A549 (cell line): ENCODE measurements around the gene TAS2R39. TPM values are rescaled to one million over a fixed set of nuclear protein-coding genes. Genes with fewer than 3 reads are reported as not detected.

Experiments
- ATAC-seq, 2 experiments: fragments of 200-7000 bp in 1 of 2; fragments of >200 bp in 1 of 2; cut with Nextera tagmentation in 1 of 2; cut with Tn5 transposase in 1 of 2; 3 replicates each; pipeline versions ENCODE4 v1.8.0 to v1.9.1; 2018 to 2020; ENCODE audit warnings: mild to moderate bottlenecking in 1 of 2, moderate library complexity in 1 of 2
- CTCF ChIA-PET: fragments of 300-600 bp; sonication (Branson Sonifier 250); formaldehyde crosslinking; extraction: SDS; loops from one replicate; lab custom pipeline; 2021; ENCODE audit warnings: antibody characterized with exemption, inconsistent platforms; lab: Yijun Ruan, JAX
- POLR2A ChIA-PET: fragments of 350-600 bp; formaldehyde crosslinking; extraction: SDS; loops from one replicate; lab custom pipeline; 2021; ENCODE audit warnings: antibody characterized with exemption, inconsistent platforms; lab: Yijun Ruan, JAX
- DNase-seq, 2 experiments: peaks; one replicate each; pipeline versions ENCODE4 v3.0.0 to v3.0.0-alpha.2; 2011 to 2016; ENCODE audit warnings: low read depth in 1 of 2, low spot score in 1 of 2
- FAIRE-seq: peaks from 2 replicates; lab custom pipeline; 2011; peaks lifted over from hg19 to GRCh38; lab: Jason Lieb, UNC
- H3K27ac ChIP-seq, 2 experiments: fragments of >200 bp; sonication (Bioruptor Twin); formaldehyde crosslinking; 3 replicates each; pipeline ENCODE4 v1.5.1; 2016 to 2017
- H3K4me1 ChIP-seq: fragments of >200 bp; sonication (Bioruptor Twin); formaldehyde crosslinking; 3 replicates; pipeline ENCODE4 v1.6.1; 2016
- H3K4me2 ChIP-seq: fragments of >200 bp; sonication (Bioruptor Twin); formaldehyde crosslinking; 3 replicates; pipeline ENCODE4 v1.6.1; 2016
- H3K4me3 ChIP-seq: fragments of >200 bp; sonication (Bioruptor Twin); formaldehyde crosslinking; 3 replicates; pipeline ENCODE4 v1.5.1; 2016
- H3K9me3 ChIP-seq: fragments of >200 bp; sonication (Bioruptor Twin); formaldehyde crosslinking; 3 replicates; pipeline ENCODE4 v1.6.1; 2016
- CHD4 ChIP-seq: fragments of 200-600 bp; sonication (generic); IDR thresholded peaks from 2 replicates; pipeline ENCODE4 v1.6.1; 2016; ENCODE audit warnings: antibody characterized with exemption, mild to moderate bottlenecking, borderline replicate concordance
- CTCF ChIP-seq: fragments of >200 bp; sonication (Bioruptor Twin); formaldehyde crosslinking; IDR thresholded peaks from 3 replicates; pipeline ENCODE4 v1.5.1; 2016
- EHMT2 ChIP-seq: fragments of 200-600 bp; sonication (generic); IDR thresholded peaks from 2 replicates; pipeline ENCODE4 v1.6.1; 2016; ENCODE audit warnings: antibody characterized with exemption, low read depth, mild to moderate bottlenecking, moderate library complexity
- ELK1 ChIP-seq: fragments of 150-350 bp; IDR thresholded peaks from 2 replicates; pipeline ENCODE4 v1.6.1; 2014; ENCODE audit warnings: low read depth, mild to moderate bottlenecking, low read length
- ESRRA ChIP-seq: fragments of 150-350 bp; IDR thresholded peaks from 2 replicates; pipeline ENCODE4 v1.6.1; 2014; ENCODE audit warnings: mild to moderate bottlenecking, low read length, borderline replicate concordance
- FOSB ChIP-seq: fragments of 250-450 bp; sonication (Bioruptor Pico); IDR thresholded peaks from 2 replicates; pipeline ENCODE4 v1.5.0; 2020; ENCODE audit warnings: mild to moderate bottlenecking, moderate library complexity
- FOSL2 ChIP-seq, 2 experiments: fragments of 450-650 bp in 1 of 2; fragments of >200 bp in 1 of 2; sonication (Bioruptor Twin) in 1 of 2; formaldehyde crosslinking; IDR thresholded peaks; 2 replicates each; pipeline versions ENCODE4 v1.5.0 to v1.6.1; 2016 to 2020; ENCODE audit warnings: mild to moderate bottlenecking in 1 of 2, moderate library complexity in 1 of 2
- HOXA7 ChIP-seq: fragments of 250-450 bp; sonication (Bioruptor Pico); IDR thresholded peaks from 2 replicates; pipeline ENCODE4 v1.5.0; 2020; ENCODE audit warnings: mild to moderate bottlenecking, moderate library complexity
- MAX ChIP-seq: IDR thresholded peaks from 2 replicates; pipeline ENCODE4 v1.6.1; 2012
- NR3C1 ChIP-seq: fragments of >200 bp; sonication (Bioruptor Twin); formaldehyde crosslinking; IDR thresholded peaks from 3 replicates; pipeline ENCODE4 v1.6.1; 2017
- PBX3 ChIP-seq: IDR thresholded peaks from 2 replicates; pipeline ENCODE4 v1.6.1; 2012
- PHF8 ChIP-seq: fragments of 200-600 bp; sonication (generic); IDR thresholded peaks from 2 replicates; pipeline ENCODE4 v1.6.1; 2016; ENCODE audit warnings: low read depth, mild to moderate bottlenecking, antibody characterized with exemption, moderate library complexity, borderline replicate concordance
- RARB ChIP-seq: fragments of 250-450 bp; sonication (Bioruptor Pico); IDR thresholded peaks from 2 replicates; pipeline ENCODE4 v1.8.0; 2021; ENCODE audit warnings: mild to moderate bottlenecking, moderate library complexity
- RCOR1 ChIP-seq: fragments of 150-350 bp; IDR thresholded peaks from 2 replicates; pipeline ENCODE4 v1.6.1; 2014; ENCODE audit warnings: antibody characterized with exemption, low read length, low read depth
- RFX5 ChIP-seq: fragments of 450-650 bp; IDR thresholded peaks from 2 replicates; pipeline ENCODE4 v1.7.1; 2014; ENCODE audit warnings: antibody characterized with exemption, mild to moderate bottlenecking, moderate library complexity
- RNF2 ChIP-seq: fragments of 200-600 bp; sonication (generic); IDR thresholded peaks from 2 replicates; pipeline ENCODE4 v1.6.1; 2016; ENCODE audit warnings: low read depth, mild to moderate bottlenecking, antibody characterized with exemption, moderate library complexity, borderline replicate concordance
- SMC3 ChIP-seq: fragments of >200 bp; sonication (Bioruptor Twin); formaldehyde crosslinking; IDR thresholded peaks from 3 replicates; pipeline ENCODE4 v1.6.1; 2018; ENCODE audit warnings: inconsistent platforms
- TFCP2L1 ChIP-seq: fragments of 250-450 bp; sonication (Bioruptor Pico); IDR thresholded peaks from 2 replicates; pipeline ENCODE4 v1.5.0; 2021; ENCODE audit warnings: mild to moderate bottlenecking
- TP53 ChIP-seq: fragments of 250-450 bp; sonication (Bioruptor Pico); IDR thresholded peaks from 2 replicates; pipeline ENCODE4 v1.5.0; 2021; ENCODE audit warnings: mild to moderate bottlenecking, moderate library complexity
- USF2 ChIP-seq: fragments of 450-650 bp; IDR thresholded peaks from 2 replicates; pipeline ENCODE4 v1.6.1; 2014; ENCODE audit warnings: antibody characterized with exemption
- ZC3H11A ChIP-seq: fragments of 450-650 bp; IDR thresholded peaks from 2 replicates; pipeline ENCODE4 v1.6.1; 2014; ENCODE audit warnings: antibody characterized with exemption, mild to moderate bottlenecking
- ZFP36 ChIP-seq: fragments of 450-650 bp; IDR thresholded peaks from 2 replicates; pipeline ENCODE4 v1.6.1; 2014; ENCODE audit warnings: borderline replicate concordance; ENCODE audit not compliant: partially characterized antibody
- ZNF302 ChIP-seq: fragments of 250-450 bp; sonication (Bioruptor Pico); IDR thresholded peaks from 2 replicates; pipeline ENCODE4 v1.9.0; 2021; ENCODE audit warnings: inconsistent platforms, mild to moderate bottlenecking, moderate library complexity
- ZSCAN20 ChIP-seq: fragments of 250-450 bp; sonication (Bioruptor Pico); IDR thresholded peaks from 2 replicates; pipeline ENCODE4 v1.8.0; 2022; ENCODE audit warnings: mild to moderate bottlenecking, moderate library complexity
- WGBS: methylation state at CpG from one replicate; pipeline ENCODE4 v1.1.6; 2017; ENCODE audit errors: missing lambda C conversion rate; 5-methylcytosine and 5-hydroxymethylcytosine counted together
- polyA plus RNA-seq, 4 experiments: library from polyadenylated mRNA; depleted of rRNA in 3 of 4; stranded (reverse); fragments of >200 nt; fragmentation: RNase III in 1 of 4; extraction: RNeasy Plus Mini Kit Qiagen cat#74134 plus additional on column Dnase treatment in 1 of 4; gene quantifications; 2 replicates in 3 of 4; 3 replicates in 1 of 4; pipeline ENCODE4 v1.2.3, GENCODE V29; 2011 to 2017

Gene TAS2R39
- polyA plus RNA-seq, 2 of the 4 experiments (the other 2 are of a cell fraction) = not detected

GRCh38 chr7:143216151-143216550 lies 32.9 kb downstream of the TAS2R39 start:
- Histone ChIP-seq H3K4me3 (no peak overlapping the region), H3K27ac (no peak overlapping the region), H3K4me2 (no peak overlapping the region), H3K4me1 (no peaks in the 10 kb centered on the region), H3K9me3 (no peaks in the 10 kb centered on the region)
- FAIRE-seq = no peak
- ChIA-PET CTCF (interaction anchor here (0.6 to 7.4 kb wide), 9 partner anchors 13 to 362 kb away, joined by 3 to 175 read pairs (median 6); no protein-coding TSS in a partner anchor), POLR2A (no interaction called here)
- 29% methylated on average over 6 of the region's 6 CpGs for WGBS
- no peak for DNase-seq
- TF ChIP-seq EHMT2 = no peak
- TF ChIP-seq RARB (CRISPR knock-in tag) = no peak
- TF ChIP-seq ZSCAN20 (CRISPR knock-in tag) = no peak
- TF ChIP-seq RFX5 = no peak
- TF ChIP-seq PHF8 = no peak
- TF ChIP-seq TFCP2L1 (CRISPR knock-in tag) = no peak
- no peak for TF ChIP-seq CTCF
- TF ChIP-seq ESRRA = no peak
- no peak for TF ChIP-seq ZNF302
- TF ChIP-seq ZFP36 = no peak
- TF ChIP-seq TP53 = no peak
- TF ChIP-seq CHD4 = no peak
- TF ChIP-seq USF2 = no peak
- no peak for TF ChIP-seq SMC3
- TF ChIP-seq ZC3H11A = no peak
- TF ChIP-seq NR3C1 = no peak
- ATAC-seq = no peak

- H3K4me3 ChIP-seq = no peak overlapping the region
- no peak for TF ChIP-seq FOSL2 (IDR thresholded peaks at IDR 0.05)
- TF ChIP-seq FOSL2 (CRISPR knock-in tag; IDR thresholded peaks at IDR 0.05) = no peak
- no peak for TF ChIP-seq EHMT2
- no peak for TF ChIP-seq HOXA7 (CRISPR knock-in tag)
- no peak for TF ChIP-seq RCOR1
- TF ChIP-seq ELK1 = no peak
- no peak for TF ChIP-seq FOSB (CRISPR knock-in tag)
- TF ChIP-seq USF2 = no peak
- no peak for TF ChIP-seq RFX5
- no peak for TF ChIP-seq PBX3
- no peak for TF ChIP-seq RNF2
- no peak for TF ChIP-seq MAX
- TF ChIP-seq, all 56 proteins: peak for 0
- Histone ChIP-seq H3K27ac (no peak overlapping the region), H3K4me1 (no peaks in the 10 kb centered on the region), H3K4me2 (no peak overlapping the region), H3K9me3 (no peaks in the 10 kb centered on the region)
- ATAC-seq = no peak
- POLR2A ChIA-PET = no interaction called here
- DNase-seq = no peak
- no peak for FAIRE-seq
- CTCF ChIA-PET = interaction anchor here (0.9 to 7.4 kb wide), 6 partner anchors 22 to 363 kb away, joined by 4 to 175 read pairs (median 9); no protein-coding TSS in a partner anchor
- WGBS = 32% methylated on average over 2 of the region's 2 CpGs
Measured at GRCh38 chr7:143216686-143217085, 33.5 kb downstream of the TAS2R39 start.
